Parathyroid adenoma (tissue), 2 donors: ENCODE measurements around the gene THRA.

Experiments used
- H2AFZ ChIP-seq: fragments of 300-600 bp; sonication (generic); one replicate; pipeline ENCODE4 v1.7.0; 2017; ENCODE audit warnings: antibody characterized with exemption, mild to moderate bottlenecking
- H3K27ac ChIP-seq: fragments of 300-600 bp; sonication (generic); one replicate; pipeline ENCODE4 v1.7.0; 2017
- H3K27me3 ChIP-seq: fragments of 300-600 bp; sonication (generic); one replicate; pipeline ENCODE4 v1.7.0; 2017; ENCODE audit warnings: low read length; ENCODE audit not compliant: control insufficient read depth, insufficient read depth
- H3K36me3 ChIP-seq: fragments of 300-600 bp; sonication (generic); one replicate; pipeline ENCODE4 v1.7.0; 2017; ENCODE audit warnings: low read length; ENCODE audit not compliant: control insufficient read depth, insufficient read depth
- H3K4me1 ChIP-seq: fragments of 300-600 bp; sonication (generic); one replicate; pipeline ENCODE4 v1.7.0; 2017; ENCODE audit warnings: control low read depth
- H3K4me2 ChIP-seq: fragments of 300-600 bp; sonication (generic); one replicate; pipeline ENCODE4 v1.7.0; 2017; ENCODE audit warnings: low read length
- H3K4me3 ChIP-seq: fragments of 300-600 bp; sonication (generic); one replicate; pipeline ENCODE4 v1.7.0; 2017; ENCODE audit warnings: low read depth, low read length
- H3K79me2 ChIP-seq: fragments of 300-600 bp; sonication (generic); one replicate; pipeline ENCODE4 v1.7.0; 2017; ENCODE audit warnings: control low read depth
- H3K9ac ChIP-seq: fragments of 300-600 bp; sonication (generic); one replicate; pipeline ENCODE4 v1.7.0; 2017; ENCODE audit warnings: mild to moderate bottlenecking
- H3K9me3 ChIP-seq: fragments of 300-600 bp; sonication (generic); one replicate; pipeline ENCODE4 v1.7.0; 2017; ENCODE audit warnings: low read length; ENCODE audit not compliant: control insufficient read depth
- CTCF ChIP-seq: fragments of 300-600 bp; sonication (generic); IDR thresholded peaks from one replicate; pipeline ENCODE4 v1.7.0; 2017; ENCODE audit warnings: antibody characterized with exemption, mild to moderate bottlenecking
- donor health status: primary hyperparathyroidism.

THRA gene

GRCh38 chr17:40069751-40070708 lies 7.3 kb downstream of the THRA start:
- peak overlapping the region; percentile 74 for H3K4me2 ChIP-seq
- H3K9ac ChIP-seq = no peak overlapping the region
- no peaks in the 10 kb centered on the region for H3K9me3 ChIP-seq
- TF ChIP-seq CTCF = peak; percentile 26
- H3K4me1 ChIP-seq = peaks cover 63% of the 10 kb centered on the region
- peaks cover 12% of the 10 kb centered on the region for H3K79me2 ChIP-seq
- peak overlapping the region; percentile 78 for H3K27ac ChIP-seq
- H3K27me3 ChIP-seq = no peaks in the 10 kb centered on the region
- no peak overlapping the region for H2AFZ ChIP-seq
- H3K36me3 ChIP-seq = no peaks in the 10 kb centered on the region
- H3K4me3 ChIP-seq = peak overlapping the region; percentile 27

GRCh38 chr17:40070709-40071312 lies 8.0 kb downstream of the THRA start:
- Histone ChIP-seq H3K27me3 (no peaks in the 10 kb centered on the region), H3K9ac (no peak overlapping the region), H2AFZ (peak overlapping the region; percentile 43), H3K27ac (peak overlapping the region; percentile 78), H3K36me3 (no peaks in the 10 kb centered on the region), H3K9me3 (no peaks in the 10 kb centered on the region), H3K79me2 (peaks cover 12% of the 10 kb centered on the region), H3K4me3 (no peak overlapping the region), H3K4me1 (peaks cover 64% of the 10 kb centered on the region), H3K4me2 (peak overlapping the region; percentile 74)
- TF ChIP-seq CTCF = no peak

GRCh38 chr17:40071313-40072039 lies 8.7 kb downstream of the THRA start:
- peak overlapping the region; percentile 78 for H3K27ac ChIP-seq
- no peak overlapping the region for H3K4me3 ChIP-seq
- TF ChIP-seq CTCF = no peak
- H3K4me2 ChIP-seq = peak overlapping the region; percentile 50
- H3K9me3 ChIP-seq = no peaks in the 10 kb centered on the region
- peaks cover 13% of the 10 kb centered on the region for H3K79me2 ChIP-seq
- H2AFZ ChIP-seq = peak overlapping the region; percentile 43
- H3K9ac ChIP-seq = no peak overlapping the region
- H3K4me1 ChIP-seq = peaks cover 68% of the 10 kb centered on the region
- no peaks in the 10 kb centered on the region for H3K36me3 ChIP-seq
- H3K27me3 ChIP-seq = no peaks in the 10 kb centered on the region

GRCh38 chr17:40072040-40072734 lies 9.4 kb downstream of the THRA start:
- H3K27me3 ChIP-seq = no peaks in the 10 kb centered on the region
- peaks cover 14% of the 10 kb centered on the region for H3K79me2 ChIP-seq
- H3K4me2 ChIP-seq = peak overlapping the region; percentile 50
- no peaks in the 10 kb centered on the region for H3K9me3 ChIP-seq
- TF ChIP-seq CTCF = no peak
- peak overlapping the region; percentile 78 for H3K27ac ChIP-seq
- no peaks in the 10 kb centered on the region for H3K36me3 ChIP-seq
- H3K4me1 ChIP-seq = peaks cover 68% of the 10 kb centered on the region
- no peak overlapping the region for H3K9ac ChIP-seq
- peak overlapping the region; percentile 9 for H3K4me3 ChIP-seq
- peak overlapping the region; percentile 43 for H2AFZ ChIP-seq
